CD4-positive, alpha-beta memory T cell (primary cell): ENCODE measurements around the gene PTTG1IP2. TPM values are rescaled to one million over a fixed set of nuclear protein-coding genes. Genes with fewer than 3 reads are reported as not detected.

Experiments used
- CTCF ChIA-PET: fragments of 350-600 bp; sonication (Branson Sonifier 250); formaldehyde crosslinking; loops from one replicate; lab custom pipeline; 2021; ENCODE audit warnings: inconsistent platforms; ENCODE audit not compliant: partially characterized antibody; lab: Charles Lee
- POLR2A ChIA-PET: fragments of 350-600 bp; sonication (Branson Sonifier 250); formaldehyde crosslinking; loops from one replicate; lab custom pipeline; 2021; ENCODE audit not compliant: partially characterized antibody; lab: Charles Lee
- DNase-seq, 5 donors: peaks; one replicate each; pipeline versions ENCODE4 v3.0.0 to v3.0.0-alpha.2; 2020 to 2022; ENCODE audit warnings: mixed read lengths in 1 of 5
- H3K27ac ChIP-seq: one replicate; pipeline ENCODE4 v1.7.0; 2013; ENCODE audit warnings: low read depth, low read length
- H3K27me3 ChIP-seq: 2 replicates; pipeline ENCODE4 v1.7.0; 2013; ENCODE audit warnings: mild to moderate bottlenecking, low read length, moderate library complexity; ENCODE audit not compliant: insufficient read depth
- H3K36me3 ChIP-seq: 2 replicates; pipeline ENCODE4 v1.7.0; 2013; ENCODE audit warnings: mild to moderate bottlenecking, low read length, moderate library complexity; ENCODE audit not compliant: insufficient read depth
- H3K4me1 ChIP-seq: 2 replicates; pipeline ENCODE4 v1.7.0; 2013; ENCODE audit warnings: mild to moderate bottlenecking, low read length, moderate library complexity; ENCODE audit not compliant: insufficient read depth
- H3K4me3 ChIP-seq, 2 donors: one replicate each; pipeline ENCODE4 v1.7.0; 2013; ENCODE audit warnings: low read length in 2 of 2, mild to moderate bottlenecking in 1 of 2
- H3K9me3 ChIP-seq, 2 donors: one replicate each; pipeline ENCODE4 v1.7.0; 2013; ENCODE audit warnings: low read length in 2 of 2, control low read depth in 1 of 2; ENCODE audit not compliant: control insufficient read depth in 1 of 2
- H3K27ac Mint-ChIP-seq, 7 donors: one replicate each; pipeline ENCODE4 v1.8.0; 2020 to 2021; ENCODE audit warnings: mixed read lengths in 7 of 7, mild to moderate bottlenecking in 6 of 7, inconsistent platforms in 3 of 7, moderate library complexity in 3 of 7
- H3K27me3 Mint-ChIP-seq, 2 donors: one replicate each; pipeline ENCODE4 v1.8.0; 2020 to 2021; ENCODE audit warnings: mixed read lengths in 2 of 2
- H3K36me3 Mint-ChIP-seq, 2 donors: one replicate each; pipeline ENCODE4 v1.8.0; 2020 to 2021; ENCODE audit warnings: mixed read lengths in 2 of 2, inconsistent platforms in 1 of 2, mild to moderate bottlenecking in 1 of 2
- H3K4me1 Mint-ChIP-seq, 4 donors: one replicate each; pipeline ENCODE4 v1.8.0; 2020 to 2021; ENCODE audit warnings: mixed read lengths in 4 of 4, mild to moderate bottlenecking in 1 of 4
- H3K4me3 Mint-ChIP-seq, 8 donors: one replicate each; pipeline ENCODE4 v1.8.0; 2020 to 2021; ENCODE audit warnings: mixed read lengths in 8 of 8, mild to moderate bottlenecking in 7 of 8, moderate library complexity in 6 of 8, inconsistent platforms in 3 of 8
- H3K9me3 Mint-ChIP-seq, 8 donors: one replicate each; pipeline ENCODE4 v1.8.0; 2020 to 2021; ENCODE audit warnings: mixed read lengths in 8 of 8, mild to moderate bottlenecking in 5 of 8, inconsistent platforms in 3 of 8, moderate library complexity in 1 of 8
- intact Hi-C: fragments of 100-400 bp; cut with micrococcal nuclease; formaldehyde crosslinking; loops from one replicate; pipeline ENCODE4 v1.15.1; 2023
- polyA plus RNA-seq, 2 donors: library from polyadenylated mRNA; unstranded; fragments of 300-500 nt; fragmentation: Illumina TruSeq; gene quantifications; one replicate each; pipeline ENCODE4 v1.2.3, GENCODE V29; 2021
- total RNA-seq, 2 experiments: library from RNA; stranded (reverse); gene quantifications; one replicate each; pipeline ENCODE4 v1.2.3, GENCODE V29; 2021

Gene PTTG1IP2
- total RNA-seq = not detected
- polyA plus RNA-seq = not detected

DNA sequence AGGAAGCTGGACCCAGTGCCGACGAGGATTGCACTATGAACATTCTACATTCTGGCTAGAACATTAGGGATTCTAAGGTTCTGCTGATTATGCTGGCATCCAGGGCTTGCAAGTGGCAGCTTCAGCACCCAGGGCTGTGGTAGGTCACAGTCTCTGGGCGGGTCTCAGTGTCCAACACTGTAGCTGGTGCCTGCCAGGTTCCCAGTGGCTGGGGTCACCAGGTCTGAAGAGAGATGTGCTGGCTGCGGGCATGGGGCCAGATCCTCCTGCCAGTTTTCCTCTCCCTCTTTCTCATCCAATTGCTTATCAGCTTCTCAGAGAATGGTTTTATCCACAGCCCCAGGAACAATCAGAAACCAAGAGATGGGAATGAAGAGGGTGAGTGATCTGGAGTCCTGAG is at the start of gene PTTG1IP2:
Gene PTTG1IP2 (plus strand): TSS at position 86 of the 400 bp plus-strand sequence. CDS start 148 bp downstream, at position 234.
- no peak within 1 kb of the TSS for H3K27ac ChIP-seq
- H3K36me3 Mint-ChIP-seq = peaks cover 10 to 14% of the 10 kb centered on the region in 2 donors
- H3K4me1 Mint-ChIP-seq = no peaks in the 10 kb centered on the region
- no peaks in the 10 kb centered on the region for H3K27me3 ChIP-seq
- H3K36me3 ChIP-seq = no peaks in the 10 kb centered on the region
- intact Hi-C loops = no loop called here
- H3K9me3 ChIP-seq = no peaks in the 10 kb centered on the region
- DNase-seq = no peak
- H3K4me3 ChIP-seq = no peak within 1 kb of the TSS
- H3K4me3 Mint-ChIP-seq = no peak within 1 kb of the TSS
- CTCF ChIA-PET = no interaction called here
- peaks cover 0 to 14% of the 10 kb centered on the region in 2 donors for H3K27me3 Mint-ChIP-seq
- peaks cover 0 to 14% (median 11%) of the 10 kb centered on the region in 8 donors for H3K9me3 Mint-ChIP-seq
- H3K27ac Mint-ChIP-seq = no peak within 1 kb of the TSS
- POLR2A ChIA-PET = no interaction called here
- H3K4me1 ChIP-seq = no peaks in the 10 kb centered on the region

DNA sequence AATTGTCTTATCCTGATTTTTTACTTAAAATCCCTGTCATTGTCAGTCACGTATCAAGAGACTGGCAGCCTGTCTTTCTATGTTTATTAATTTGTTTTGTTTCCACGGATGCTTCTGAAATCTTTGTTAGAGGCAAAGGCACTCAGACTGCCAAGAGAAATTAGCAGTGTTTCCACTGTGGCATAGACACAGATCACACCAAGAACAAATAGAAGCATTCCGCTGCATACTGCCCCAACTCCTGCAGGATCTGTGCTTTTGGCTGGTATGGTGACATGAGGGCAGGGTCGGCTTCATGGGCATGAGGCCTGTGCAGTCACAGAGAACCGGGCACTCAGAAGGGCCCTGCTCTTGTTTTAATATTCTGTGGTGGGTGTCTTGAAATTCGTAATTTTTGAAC is 47.8 kb upstream of the PTTG1IP2 start:
- H3K36me3 Mint-ChIP-seq = no peaks in the 10 kb centered on the region
- Histone ChIP-seq H3K27ac (no peak overlapping the region), H3K9me3 (no peaks in the 10 kb centered on the region), H3K4me1 (no peaks in the 10 kb centered on the region), H3K4me3 (no peak overlapping the region), H3K27me3 (no peaks in the 10 kb centered on the region), H3K36me3 (no peaks in the 10 kb centered on the region)
- ChIA-PET POLR2A (no interaction called here), CTCF (interaction anchor here (1.7 kb wide), 1 partner anchor 268 kb away, joined by 4 read pairs; the partner anchor contains the start of gene STEAP1)
- H3K27ac Mint-ChIP-seq = no peak overlapping the region
- no peaks in the 10 kb centered on the region for H3K9me3 Mint-ChIP-seq
- no peak for DNase-seq
- H3K4me3 Mint-ChIP-seq = no peak overlapping the region
- intact Hi-C loops = no loop called here
- peaks cover 2 to 9% (median 3%) of the 10 kb centered on the region in 4 donors for H3K4me1 Mint-ChIP-seq
- H3K27me3 Mint-ChIP-seq = no peaks in the 10 kb centered on the region

DNA sequence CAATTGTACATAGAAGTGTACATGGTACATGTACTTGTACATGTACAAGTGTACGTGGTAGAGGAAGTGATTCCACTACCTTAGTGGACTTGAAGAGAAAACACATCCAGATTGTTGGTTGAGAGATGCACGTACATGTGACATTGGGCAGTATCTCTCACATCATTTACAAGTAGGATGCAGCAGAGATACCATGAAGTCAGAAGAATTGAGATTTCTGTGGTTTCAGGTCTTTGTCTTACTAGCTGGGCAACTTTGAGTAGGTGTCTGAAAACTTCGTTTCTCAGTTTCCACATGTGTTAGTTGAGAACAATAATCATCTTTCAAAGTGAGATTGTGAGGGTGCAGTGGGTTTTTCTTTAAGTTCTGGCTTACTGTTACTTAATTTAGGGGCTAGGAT is 44.7 kb upstream of the PTTG1IP2 start:
- Histone ChIP-seq H3K27me3 (no peaks in the 10 kb centered on the region), H3K4me1 (no peaks in the 10 kb centered on the region), H3K9me3 (no peaks in the 10 kb centered on the region), H3K27ac (no peak overlapping the region), H3K4me3 (no peak overlapping the region), H3K36me3 (no peaks in the 10 kb centered on the region)
- Mint-ChIP-seq H3K4me1 (peaks cover 2 to 9% (median 3%) of the 10 kb centered on the region in 4 donors), H3K9me3 (no peaks in the 10 kb centered on the region), H3K36me3 (no peaks in the 10 kb centered on the region), H3K4me3 (no peak overlapping the region), H3K27ac (peak overlapping the region in 1 of 7 donors; percentile 25), H3K27me3 (peaks cover 2 to 3% of the 10 kb centered on the region in 2 donors)
- no peak for DNase-seq
- intact Hi-C loops = loop anchor here (5.0 kb wide), 1 partner anchor 1877 kb away; no protein-coding TSS in a partner anchor
- ChIA-PET POLR2A (no interaction called here), CTCF (interaction anchor here (0.8 kb wide), 1 partner anchor 270 kb away, joined by 4 read pairs; the partner anchor contains the start of gene STEAP1)

DNA sequence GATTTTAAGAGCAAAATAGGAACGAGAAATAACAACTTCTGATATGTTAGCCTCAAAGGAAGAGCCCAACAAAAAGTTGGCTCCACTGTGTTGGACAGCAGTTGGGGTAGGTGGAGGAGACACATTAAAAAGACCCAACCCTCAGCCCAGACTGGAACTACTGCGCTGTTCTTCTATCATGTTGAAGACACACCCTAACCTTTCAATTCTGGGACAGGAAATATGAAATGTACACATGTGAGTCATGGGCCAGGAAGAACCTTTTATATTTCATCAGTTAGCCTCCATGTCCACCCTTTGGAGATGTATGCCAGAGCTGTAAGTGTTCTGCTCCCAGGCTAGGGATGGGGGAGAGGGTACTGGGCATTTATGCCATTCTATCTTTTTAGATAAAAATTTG is 44.1 kb upstream of the PTTG1IP2 start:
- H3K4me3 Mint-ChIP-seq = no peak overlapping the region
- intact Hi-C loops = loop anchor here (5.0 kb wide), 1 partner anchor 1878 kb away; no protein-coding TSS in a partner anchor
- H3K4me1 ChIP-seq = no peaks in the 10 kb centered on the region
- peaks cover 2 to 3% of the 10 kb centered on the region in 2 donors for H3K27me3 Mint-ChIP-seq
- H3K36me3 ChIP-seq = no peaks in the 10 kb centered on the region
- no peak for DNase-seq
- ChIA-PET CTCF (interaction anchor here (2.8 to 7.1 kb wide), 2 partner anchors 19 to 272 kb away, joined by 7 to 122 read pairs; partner anchors contain the start of gene STEAP1), POLR2A (no interaction called here)
- H3K4me1 Mint-ChIP-seq = peaks cover 2 to 9% (median 3%) of the 10 kb centered on the region in 4 donors
- H3K27me3 ChIP-seq = no peaks in the 10 kb centered on the region
- H3K9me3 Mint-ChIP-seq = no peaks in the 10 kb centered on the region
- H3K27ac ChIP-seq = no peak overlapping the region
- H3K4me3 ChIP-seq = no peak overlapping the region
- H3K36me3 Mint-ChIP-seq = no peaks in the 10 kb centered on the region
- no peak overlapping the region for H3K27ac Mint-ChIP-seq
- H3K9me3 ChIP-seq = no peaks in the 10 kb centered on the region

DNA sequence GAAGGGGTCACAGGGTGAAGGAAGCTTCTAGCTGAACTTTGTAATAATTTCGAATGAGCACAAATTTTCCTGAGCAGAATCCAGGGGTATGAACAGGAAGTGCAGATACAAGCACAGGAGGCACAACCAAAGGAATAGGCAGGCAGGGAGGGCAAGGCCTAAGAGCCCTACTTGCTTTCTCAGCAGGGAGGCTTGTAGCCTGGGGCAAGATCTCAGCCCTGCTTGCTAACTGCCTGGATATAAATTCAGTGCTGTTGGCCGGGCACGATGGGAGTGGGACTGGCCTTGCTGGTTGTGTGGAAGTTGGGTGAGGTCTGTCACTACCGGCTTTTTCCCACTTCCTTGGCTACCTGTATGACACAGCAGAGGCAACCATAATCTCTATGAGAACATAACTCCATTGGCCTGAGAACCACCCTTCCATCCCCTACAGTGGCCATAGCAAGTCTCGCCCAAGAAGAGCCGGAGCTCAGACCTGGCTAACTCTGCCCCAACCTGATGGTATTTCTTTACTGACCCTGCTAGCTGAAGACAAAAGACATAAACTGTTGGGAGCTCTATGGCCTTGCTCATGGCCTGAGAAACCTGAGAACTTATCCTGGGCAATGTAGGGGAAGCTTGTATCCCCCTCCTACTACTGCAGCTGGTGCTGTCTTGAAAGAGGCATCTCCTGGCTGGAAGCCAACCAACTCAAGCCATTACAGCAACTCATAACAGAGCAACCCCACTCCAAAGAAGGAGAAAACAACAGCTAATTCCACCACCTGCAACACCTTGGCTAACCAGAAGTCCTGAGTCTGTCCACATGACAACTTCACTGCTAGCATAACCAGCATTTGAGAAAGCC is 38.6 kb upstream of the PTTG1IP2 start:
- Mint-ChIP-seq H3K27ac (peak overlapping the region in 1 of 7 donors; percentile 43), H3K4me1 (no peaks in the 10 kb centered on the region), H3K36me3 (peaks cover 0 to 5% of the 10 kb centered on the region in 2 donors), H3K4me3 (no peak overlapping the region), H3K9me3 (peaks cover 0 to 3% (median 0%) of the 10 kb centered on the region in 8 donors), H3K27me3 (peaks cover 8 to 9% of the 10 kb centered on the region in 2 donors)
- peaks cover 0 to 4% of the 10 kb centered on the region in 2 donors for H3K9me3 ChIP-seq
- no peak for DNase-seq
- H3K36me3 ChIP-seq = no peaks in the 10 kb centered on the region
- CTCF ChIA-PET = interaction anchor here (1.1 to 7.1 kb wide), 4 partner anchors 14 to 278 kb away, joined by 3 to 122 read pairs (median 4); partner anchors contain the start of gene STEAP1
- H3K27me3 ChIP-seq = no peaks in the 10 kb centered on the region
- no peak overlapping the region for H3K4me3 ChIP-seq
- intact Hi-C loops = no loop called here
- POLR2A ChIA-PET = no interaction called here
- no peaks in the 10 kb centered on the region for H3K4me1 ChIP-seq
- no peak overlapping the region for H3K27ac ChIP-seq

DNA sequence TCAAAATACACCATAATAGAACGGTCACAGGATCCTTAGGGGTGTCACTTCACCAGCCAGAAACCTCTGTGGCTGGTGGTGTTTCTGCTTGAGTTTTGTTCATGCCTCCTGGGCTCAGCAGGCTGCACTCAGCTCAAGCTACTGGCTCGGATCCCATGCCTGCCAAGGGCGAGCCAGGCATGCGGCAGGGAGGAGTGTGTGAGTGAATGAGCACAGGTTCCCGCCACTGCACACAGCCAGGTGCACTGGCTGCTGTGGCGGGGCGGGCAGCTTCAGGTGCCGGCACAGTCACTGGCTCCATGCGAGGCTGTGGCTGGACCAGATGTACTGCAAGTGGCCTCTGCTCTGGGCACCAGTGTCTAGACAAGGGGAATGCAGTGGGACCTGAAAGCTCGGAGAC is 36.7 kb upstream of the PTTG1IP2 start:
- Mint-ChIP-seq H3K9me3 (peaks cover 0 to 6% (median 0%) of the 10 kb centered on the region in 8 donors), H3K27me3 (peaks cover 8 to 11% of the 10 kb centered on the region in 2 donors), H3K27ac (no peak overlapping the region), H3K4me1 (no peaks in the 10 kb centered on the region), H3K36me3 (peaks cover 0 to 5% of the 10 kb centered on the region in 2 donors), H3K4me3 (no peak overlapping the region)
- POLR2A ChIA-PET = no interaction called here
- no peaks in the 10 kb centered on the region for H3K27me3 ChIP-seq
- peaks cover 0 to 4% of the 10 kb centered on the region in 2 donors for H3K9me3 ChIP-seq
- no peak overlapping the region for H3K27ac ChIP-seq
- H3K4me3 ChIP-seq = no peak overlapping the region
- no peaks in the 10 kb centered on the region for H3K36me3 ChIP-seq
- CTCF ChIA-PET = interaction anchor here (0.9 to 1.9 kb wide), 2 partner anchors 10 to 279 kb away, joined by 4 to 5 read pairs; partner anchors contain the start of gene STEAP1
- intact Hi-C loops = no loop called here
- H3K4me1 ChIP-seq = no peaks in the 10 kb centered on the region
- DNase-seq = no peak

DNA sequence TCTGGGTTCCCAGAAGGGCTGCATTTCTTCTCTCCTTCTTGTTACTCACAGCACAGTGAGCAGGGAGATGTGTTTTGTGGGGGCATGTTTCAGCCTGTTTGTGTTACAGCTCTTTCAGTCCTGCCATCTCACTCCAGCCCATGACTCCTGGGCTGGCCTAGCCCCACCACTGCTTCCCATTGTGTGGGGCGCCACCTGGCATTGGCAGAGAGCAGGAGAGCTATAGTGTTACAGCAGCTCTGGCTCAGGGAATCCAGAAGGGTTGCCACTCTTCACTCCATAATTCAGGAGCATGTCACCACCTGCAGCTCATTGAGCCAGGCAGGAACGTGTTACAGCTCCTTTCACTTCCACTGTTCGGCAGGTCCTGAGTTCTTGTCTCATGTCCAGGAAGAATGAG is 36.2 kb upstream of the PTTG1IP2 start:
- intact Hi-C loops = no loop called here
- Mint-ChIP-seq H3K9me3 (peaks cover 0 to 6% (median 0%) of the 10 kb centered on the region in 8 donors), H3K27me3 (peaks cover 8 to 11% of the 10 kb centered on the region in 2 donors), H3K36me3 (peaks cover 0 to 5% of the 10 kb centered on the region in 2 donors), H3K27ac (no peak overlapping the region), H3K4me1 (no peaks in the 10 kb centered on the region), H3K4me3 (no peak overlapping the region)
- H3K9me3 ChIP-seq = peaks cover 0 to 4% of the 10 kb centered on the region in 2 donors
- CTCF ChIA-PET = interaction anchor here (0.9 to 1.9 kb wide), 2 partner anchors 9 to 279 kb away, joined by 4 to 5 read pairs; partner anchors contain the start of gene STEAP1
- H3K4me1 ChIP-seq = no peaks in the 10 kb centered on the region
- H3K4me3 ChIP-seq = no peak overlapping the region
- no peaks in the 10 kb centered on the region for H3K27me3 ChIP-seq
- H3K36me3 ChIP-seq = no peaks in the 10 kb centered on the region
- POLR2A ChIA-PET = no interaction called here
- no peak overlapping the region for H3K27ac ChIP-seq
- no peak for DNase-seq
